Measurements from ENCODE around the gene ABHD16A. TPM values are rescaled to one million over a fixed set of nuclear protein-coding genes. Genes with fewer than 3 reads are reported as not detected.

ABHD16A gene
- total and polyA plus RNA-seq, 2 of the 13 experiments (the other 11 are each of a cell fraction or from before 2014, with no cell fraction given) = 43.5 to 45.4 TPM

DNA sequence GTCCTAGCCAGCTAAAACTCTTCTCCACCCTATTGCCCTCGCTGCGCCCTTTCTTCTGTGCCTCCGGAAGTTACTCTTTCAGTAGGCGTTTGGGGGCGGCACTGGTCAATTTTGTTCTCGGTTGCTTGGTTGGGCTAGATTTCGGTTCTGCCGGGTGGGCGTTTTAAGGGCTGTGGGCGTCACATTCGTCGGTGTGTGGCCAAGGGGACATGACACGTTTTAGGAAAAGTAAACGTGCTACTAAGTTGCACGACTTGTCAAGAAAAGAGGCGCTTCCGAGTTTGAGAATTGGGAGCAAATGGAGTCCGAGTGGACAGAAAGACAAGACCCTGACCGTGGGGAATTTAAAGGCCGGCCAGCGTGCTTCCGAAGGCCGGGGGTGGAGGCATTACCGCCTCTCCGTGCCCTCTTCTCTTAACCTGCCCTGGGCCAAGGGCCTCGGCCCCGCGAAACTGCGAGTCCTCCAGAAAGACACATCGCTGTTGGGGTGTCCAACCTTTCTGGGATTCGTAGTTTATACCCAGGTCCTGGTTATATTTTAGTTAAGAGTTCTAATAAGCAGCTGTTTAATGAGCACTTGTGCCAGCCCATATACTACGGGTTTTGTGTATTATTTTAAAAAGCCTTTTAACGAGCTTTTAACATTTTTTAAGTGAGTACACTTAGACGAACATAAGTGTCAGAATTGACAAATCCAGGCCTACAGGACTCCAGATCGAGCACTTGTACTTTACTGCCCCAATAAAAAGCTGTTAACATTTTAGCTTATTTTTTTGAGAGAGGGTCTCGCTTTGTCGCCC, 50.0 kb downstream of the ABHD16A start (continued):
- TF ChIP-seq, protein P1, sequence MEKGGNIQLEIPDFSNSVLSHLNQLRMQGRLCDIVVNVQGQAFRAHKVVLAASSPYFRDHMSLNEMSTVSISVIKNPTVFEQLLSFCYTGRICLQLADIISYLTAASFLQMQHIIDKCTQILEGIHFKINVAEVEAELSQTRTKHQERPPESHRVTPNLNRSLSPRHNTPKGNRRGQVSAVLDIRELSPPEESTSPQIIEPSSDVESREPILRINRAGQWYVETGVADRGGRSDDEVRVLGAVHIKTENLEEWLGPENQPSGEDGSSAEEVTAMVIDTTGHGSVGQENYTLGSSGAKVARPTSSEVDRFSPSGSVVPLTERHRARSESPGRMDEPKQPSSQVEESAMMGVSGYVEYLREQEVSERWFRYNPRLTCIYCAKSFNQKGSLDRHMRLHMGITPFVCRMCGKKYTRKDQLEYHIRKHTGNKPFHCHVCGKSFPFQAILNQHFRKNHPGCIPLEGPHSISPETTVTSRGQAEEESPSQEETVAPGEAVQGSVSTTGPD (CRISPR knock-in tag; IDR thresholded peaks at IDR 0.05) = peak; percentile 46
- peak in 1 of 2 experiments; percentile 72; a peak in 1 of 4 replicates for TF ChIP-seq POLR2A (IDR thresholded peaks at IDR 0.05; ENCODE audit: insufficient read depth in 1 of 2, low read depth in 2 of 2, low read length in 2 of 2)
- peak; percentile 17; the same call in 1 of the 2 replicates for TF ChIP-seq NFYC (CRISPR knock-in tag; IDR thresholded peaks at IDR 0.05)
- no peak for TF ChIP-seq ZNF383 (CRISPR knock-in tag; IDR thresholded peaks at IDR 0.05; ENCODE audit: borderline replicate concordance)
- TF ChIP-seq CBX2 (IDR thresholded peaks at IDR 0.05; ENCODE audit: low read depth, low read length) = no peak
- no peak for TF ChIP-seq CBX2 (CRISPR knock-in tag; IDR thresholded peaks at IDR 0.05; ENCODE audit: low read depth)
- TF ChIP-seq, protein P2, sequence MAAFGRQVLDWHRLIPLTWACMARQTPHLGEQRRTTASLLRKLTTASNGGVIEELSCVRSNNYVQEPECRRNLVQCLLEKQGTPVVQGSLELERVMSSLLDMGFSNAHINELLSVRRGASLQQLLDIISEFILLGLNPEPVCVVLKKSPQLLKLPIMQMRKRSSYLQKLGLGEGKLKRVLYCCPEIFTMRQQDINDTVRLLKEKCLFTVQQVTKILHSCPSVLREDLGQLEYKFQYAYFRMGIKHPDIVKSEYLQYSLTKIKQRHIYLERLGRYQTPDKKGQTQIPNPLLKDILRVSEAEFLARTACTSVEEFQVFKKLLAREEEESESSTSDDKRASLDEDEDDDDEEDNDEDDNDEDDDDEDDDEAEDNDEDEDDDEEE (CRISPR knock-in tag; IDR thresholded peaks at IDR 0.05) = peak; percentile 85
- no peak for TF ChIP-seq ZNF546 (CRISPR knock-in tag; conservative IDR thresholded peaks at IDR 0.05)
- no peak for TF ChIP-seq HNF4G (IDR thresholded peaks at IDR 0.05; ENCODE audit: borderline replicate concordance, low read depth, low read length)
- TF ChIP-seq HNF4G (CRISPR knock-in tag; IDR thresholded peaks at IDR 0.05; ENCODE audit: borderline replicate concordance, low read depth) = no peak
- TF ChIP-seq ZFAT (CRISPR knock-in tag; conservative IDR thresholded peaks at IDR 0.05) = 0 out of 2 replicates have a peak, but pooled peaks have one; percentile 52
- TF ChIP-seq SOX6 (IDR thresholded peaks at IDR 0.05) = no peak
- peak; percentile 8; the same call in 1 of the 2 replicates for TF ChIP-seq SOX6 (CRISPR knock-in tag; IDR thresholded peaks at IDR 0.05)
- TF ChIP-seq TOPORS (CRISPR knock-in tag; IDR thresholded peaks at IDR 0.05) = 0 out of 2 replicates have a peak, but pooled peaks have one; percentile 14
- 0 out of 2 replicates have a peak, but pooled peaks have one; percentile 3 for TF ChIP-seq SOX13 (IDR thresholded peaks at IDR 0.05)
- TF ChIP-seq SOX13 (CRISPR knock-in tag; conservative IDR thresholded peaks at IDR 0.05 in 1 of 2, IDR thresholded peaks at IDR 0.05 in 1 of 2) = no peak
- TF ChIP-seq, protein P3, sequence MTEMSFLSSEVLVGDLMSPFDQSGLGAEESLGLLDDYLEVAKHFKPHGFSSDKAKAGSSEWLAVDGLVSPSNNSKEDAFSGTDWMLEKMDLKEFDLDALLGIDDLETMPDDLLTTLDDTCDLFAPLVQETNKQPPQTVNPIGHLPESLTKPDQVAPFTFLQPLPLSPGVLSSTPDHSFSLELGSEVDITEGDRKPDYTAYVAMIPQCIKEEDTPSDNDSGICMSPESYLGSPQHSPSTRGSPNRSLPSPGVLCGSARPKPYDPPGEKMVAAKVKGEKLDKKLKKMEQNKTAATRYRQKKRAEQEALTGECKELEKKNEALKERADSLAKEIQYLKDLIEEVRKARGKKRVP (CRISPR knock-in tag; IDR thresholded peaks at IDR 0.05) = no peak
- TF ChIP-seq ZBTB20 (CRISPR knock-in tag; IDR thresholded peaks at IDR 0.05; ENCODE audit: borderline replicate concordance, low read depth) = 0 out of 2 replicates have a peak, but pooled peaks have one; percentile 16
- peak; percentile 75; the same call in 1 of the 2 replicates for TF ChIP-seq GZF1 (CRISPR knock-in tag; IDR thresholded peaks at IDR 0.05)
- TF ChIP-seq POLR2G (IDR thresholded peaks at IDR 0.05; ENCODE audit: low read depth, low read length) = peak; percentile 93
- TF ChIP-seq, protein P4, sequence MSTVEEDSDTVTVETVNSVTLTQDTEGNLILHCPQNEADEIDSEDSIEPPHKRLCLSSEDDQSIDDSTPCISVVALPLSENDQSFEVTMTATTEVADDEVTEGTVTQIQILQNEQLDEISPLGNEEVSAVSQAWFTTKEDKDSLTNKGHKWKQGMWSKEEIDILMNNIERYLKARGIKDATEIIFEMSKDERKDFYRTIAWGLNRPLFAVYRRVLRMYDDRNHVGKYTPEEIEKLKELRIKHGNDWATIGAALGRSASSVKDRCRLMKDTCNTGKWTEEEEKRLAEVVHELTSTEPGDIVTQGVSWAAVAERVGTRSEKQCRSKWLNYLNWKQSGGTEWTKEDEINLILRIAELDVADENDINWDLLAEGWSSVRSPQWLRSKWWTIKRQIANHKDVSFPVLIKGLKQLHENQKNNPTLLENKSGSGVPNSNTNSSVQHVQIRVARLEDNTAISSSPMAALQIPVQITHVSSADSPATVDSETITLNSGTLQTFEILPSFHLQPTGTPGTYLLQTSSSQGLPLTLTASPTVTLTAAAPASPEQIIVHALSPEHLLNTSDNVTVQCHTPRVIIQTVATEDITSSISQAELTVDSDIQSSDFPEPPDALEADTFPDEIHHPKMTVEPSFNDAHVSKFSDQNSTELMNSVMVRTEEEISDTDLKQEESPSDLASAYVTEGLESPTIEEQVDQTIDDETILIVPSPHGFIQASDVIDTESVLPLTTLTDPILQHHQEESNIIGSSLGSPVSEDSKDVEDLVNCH (CRISPR knock-in tag; IDR thresholded peaks at IDR 0.05) = no peak
- TF ChIP-seq CAMTA2 (CRISPR knock-in tag; IDR thresholded peaks at IDR 0.05; ENCODE audit: borderline replicate concordance) = peak; percentile 59; the same call in 1 of the 2 replicates
- peak; percentile 91 for TF ChIP-seq ZBTB7A (CRISPR knock-in tag; IDR thresholded peaks at IDR 0.05)
- no peak for TF ChIP-seq MTA3 (CRISPR knock-in tag; IDR thresholded peaks at IDR 0.05)
- TF ChIP-seq MBNL3 (CRISPR knock-in tag; conservative IDR thresholded peaks at IDR 0.05) = no peak
